GM19238 (cell line): Measurements from ENCODE around the gene KIRREL1.
A peak's percentile ranks its signal among the peaks of the same experiment; 100 is the strongest.

ENCODE experiments used
- DNase-seq: peaks from one replicate; pipeline ENCODE4 v3.0.0; 2011; ENCODE audit warnings: low spot score; ENCODE audit not compliant: insufficient read length

Gene KIRREL1

DNA sequence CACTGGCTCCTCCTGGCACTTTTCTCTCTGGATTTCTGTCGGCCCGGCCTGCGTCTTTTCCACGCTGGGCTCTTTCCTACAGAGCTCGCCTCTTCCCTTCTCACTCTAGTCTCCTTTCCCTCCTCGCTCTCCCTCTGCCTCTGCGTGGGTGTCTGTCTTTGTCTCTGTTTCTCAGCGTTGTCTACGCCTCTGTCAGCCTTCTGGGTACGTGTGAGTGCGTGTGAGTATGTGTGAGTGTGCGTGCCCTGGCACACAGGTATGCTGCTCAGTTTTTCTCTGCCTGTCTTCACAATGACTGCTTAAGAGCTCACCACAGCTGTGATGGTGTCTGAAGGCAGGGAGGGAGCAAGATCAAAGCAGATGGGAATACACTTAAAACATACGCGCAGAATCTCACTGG, 77.7 kb downstream of the KIRREL1 start:
- DNase-seq: no peak

DNA sequence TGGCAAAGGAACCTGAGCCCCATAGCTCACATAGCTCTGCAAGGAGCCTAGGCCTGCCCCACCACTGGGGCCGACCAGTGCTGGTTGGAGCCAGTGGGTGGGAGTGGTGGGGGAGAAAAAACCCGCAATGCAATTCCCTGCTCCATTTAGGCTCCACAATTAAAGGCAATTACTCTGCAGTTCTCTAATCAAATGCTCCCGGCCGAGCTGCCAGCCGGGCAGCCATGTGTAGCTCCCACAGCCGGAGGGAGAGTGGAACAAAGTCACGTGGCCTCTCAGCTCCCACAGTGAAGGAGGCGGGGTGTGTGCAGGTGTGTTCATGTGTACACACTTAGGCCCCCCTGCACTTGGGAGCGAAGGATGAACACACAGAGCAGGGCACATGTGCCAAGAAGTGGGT, 81.6 kb downstream of the KIRREL1 start:
- no peak for DNase-seq

DNA sequence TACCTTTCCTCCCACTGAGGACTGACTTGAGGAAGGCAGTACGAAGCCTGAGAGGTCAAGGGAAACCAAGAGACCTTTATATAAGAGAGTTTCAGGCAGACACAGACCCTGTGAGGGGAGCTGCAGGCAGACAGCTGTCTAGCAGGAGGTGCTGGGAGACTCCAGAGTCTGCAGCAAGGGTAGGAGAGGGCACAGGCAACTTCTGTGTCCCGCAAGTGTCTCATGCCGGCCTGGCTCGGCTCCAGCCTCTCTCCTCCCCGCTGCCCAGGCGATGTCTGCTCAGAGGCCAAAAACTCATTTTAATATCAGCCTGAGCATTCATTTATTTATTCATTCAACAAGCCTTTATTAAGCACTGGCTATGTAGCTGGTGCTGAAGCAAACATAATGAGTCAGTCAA, 83.0 kb downstream of the KIRREL1 start:
- DNase-seq: no peak

- DNase-seq: no peak
Observed at GRCh38 chr1:158077411-158078256, 84.2 kb downstream of the KIRREL1 start.

DNA sequence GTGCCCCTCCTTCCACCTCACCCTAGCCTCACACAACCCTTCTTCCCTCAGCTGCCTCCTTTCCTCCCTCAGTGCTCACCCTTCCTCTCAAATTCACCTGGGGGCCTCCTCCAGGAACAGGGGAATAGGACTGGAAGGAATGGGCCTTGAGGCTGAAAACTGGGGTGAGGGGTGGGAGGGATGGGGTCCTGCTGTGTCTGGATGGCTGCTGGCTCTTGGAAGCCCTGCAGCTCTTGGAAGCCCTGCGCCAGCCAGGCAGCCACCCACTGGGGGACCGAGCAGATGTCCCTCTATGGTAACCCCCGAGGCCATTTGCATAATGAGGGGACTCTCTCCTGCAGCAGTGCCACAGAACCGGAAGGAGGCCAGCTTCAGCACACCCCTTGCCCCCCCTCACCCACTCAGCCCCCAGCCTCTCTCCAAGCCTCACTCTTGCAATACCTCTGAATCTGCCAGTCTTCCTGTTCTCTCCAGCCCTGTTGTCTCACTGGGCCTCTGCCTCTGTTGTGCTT, 85.2 kb downstream of the KIRREL1 start:
- DNase-seq: no peak

- no peak for DNase-seq
Observed at GRCh38 chr1:158080066-158080465, 86.6 kb downstream of the KIRREL1 start.

DNA sequence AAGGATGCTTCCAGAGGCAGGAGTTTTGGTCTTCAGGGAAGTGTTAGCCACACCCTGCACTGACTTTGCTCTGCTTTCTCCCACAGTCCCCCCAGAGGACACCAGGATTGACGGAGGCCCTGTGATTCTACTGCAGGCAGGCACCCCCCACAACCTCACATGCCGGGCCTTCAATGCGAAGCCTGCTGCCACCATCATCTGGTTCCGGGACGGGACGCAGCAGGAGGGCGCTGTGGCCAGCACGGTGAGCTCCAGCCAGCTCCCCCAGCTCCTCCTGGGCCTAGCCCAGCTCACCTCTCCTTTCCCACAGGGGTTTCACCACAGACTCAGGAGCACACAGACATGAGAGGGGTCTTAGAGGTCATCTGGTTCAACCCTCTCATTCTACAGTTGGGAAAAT, 90.9 kb downstream of the KIRREL1 start:
- DNase-seq: no peak

DNA sequence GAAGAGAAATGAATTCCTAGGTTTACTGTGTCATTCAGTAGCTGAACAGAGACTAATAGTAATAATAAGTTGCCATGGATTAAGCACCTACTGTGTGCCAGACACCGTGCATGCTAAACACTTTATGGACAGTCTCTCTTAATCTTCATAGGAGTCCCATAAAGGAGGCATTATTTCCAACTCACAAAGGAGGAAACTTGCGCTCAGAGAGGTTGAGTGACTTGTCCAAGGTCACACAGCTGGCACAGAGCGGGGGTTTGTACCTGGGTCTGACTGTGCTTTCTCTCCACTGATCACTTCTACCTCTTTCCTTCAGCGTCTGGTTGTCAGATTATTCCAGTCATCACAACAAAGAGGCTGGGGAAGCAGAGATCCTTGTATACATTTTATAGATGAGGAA, 91.3 kb downstream of the KIRREL1 start:
- no peak for DNase-seq

DNA sequence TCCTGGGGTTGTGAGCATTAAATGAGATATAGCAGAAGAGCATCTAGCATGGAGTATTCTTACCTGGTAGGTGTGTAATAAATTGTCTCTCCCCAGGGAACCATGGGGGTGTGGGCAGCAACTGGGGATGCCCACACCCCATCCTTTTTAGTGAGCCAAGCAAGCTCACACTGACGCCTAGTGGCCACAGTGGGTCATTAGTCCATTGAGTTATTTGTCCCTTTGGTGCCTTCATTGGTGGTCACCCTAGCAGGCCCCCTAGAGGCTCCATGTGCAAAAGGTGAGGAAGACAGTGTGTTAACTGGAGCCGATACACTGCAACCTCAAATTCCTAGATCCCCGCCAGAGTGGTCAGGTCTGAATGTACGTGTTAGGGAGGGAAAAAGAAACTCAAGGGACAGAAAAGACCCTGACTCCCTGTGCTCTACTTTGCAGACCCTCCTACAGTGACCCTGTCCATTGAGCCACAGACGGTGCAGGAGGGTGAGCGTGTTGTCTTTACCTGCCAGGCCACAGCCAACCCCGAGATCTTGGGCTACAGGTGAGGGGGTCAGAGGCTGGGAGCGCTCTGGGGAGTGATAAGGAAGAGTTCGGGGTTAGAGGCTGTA, 94.0 kb downstream of the KIRREL1 start:
- DNase-seq: peak; percentile 59

DNA sequence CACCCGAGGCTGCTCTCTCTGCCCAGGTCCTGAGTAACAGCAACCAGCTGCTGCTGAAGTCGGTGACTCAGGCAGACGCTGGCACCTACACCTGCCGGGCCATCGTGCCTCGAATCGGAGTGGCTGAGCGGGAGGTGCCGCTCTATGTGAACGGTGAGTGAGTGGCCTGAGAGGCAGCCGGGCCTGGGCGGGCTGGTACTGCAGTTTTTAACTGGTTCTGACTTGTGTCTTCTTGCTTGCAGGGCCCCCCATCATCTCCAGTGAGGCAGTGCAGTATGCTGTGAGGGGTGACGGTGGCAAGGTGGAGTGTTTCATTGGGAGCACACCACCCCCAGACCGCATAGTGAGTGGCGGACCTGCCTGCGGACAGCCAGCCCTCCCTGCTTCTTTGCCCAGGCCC, 96.0 kb downstream of the KIRREL1 start:
- DNase-seq: no peak

DNA sequence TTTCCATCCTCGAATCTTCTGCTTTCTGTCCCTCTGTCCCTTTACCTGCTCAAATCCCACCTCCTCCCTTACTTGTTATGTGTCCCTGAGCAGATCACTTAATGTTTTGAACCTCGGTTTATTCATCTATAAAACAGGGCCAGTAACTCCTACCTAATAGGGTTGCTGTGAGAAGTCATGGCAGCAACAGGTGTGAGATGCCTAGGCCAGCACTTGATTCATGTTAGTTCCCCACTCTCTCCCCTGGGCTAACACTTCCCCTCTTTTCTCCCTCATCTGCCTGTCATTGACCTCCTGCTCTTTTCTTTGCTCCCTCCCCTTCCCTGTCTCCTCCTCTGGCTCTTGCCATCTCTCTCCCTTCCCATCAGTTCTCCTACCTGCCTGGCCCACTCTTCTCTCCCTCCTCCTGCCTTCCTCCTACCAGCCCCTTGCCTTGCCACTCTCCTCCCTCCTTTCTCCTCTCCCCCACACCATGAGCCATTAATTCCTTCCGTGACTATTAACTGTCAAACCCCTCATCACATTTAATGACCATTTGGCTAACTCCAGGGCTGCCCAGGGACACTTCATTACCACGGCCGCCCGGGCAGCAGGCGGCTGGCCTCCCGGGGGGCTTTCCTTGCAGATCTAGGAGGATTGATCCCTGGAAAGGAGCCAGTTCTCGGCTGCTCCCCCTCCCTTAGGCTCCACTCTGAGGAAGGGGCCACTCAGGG, 96.6 kb downstream of the KIRREL1 start:
- DNase-seq: no peak

- DNase-seq: no peak
Observed at GRCh38 chr1:158093376-158093775, 99.9 kb downstream of the KIRREL1 start.

DNA sequence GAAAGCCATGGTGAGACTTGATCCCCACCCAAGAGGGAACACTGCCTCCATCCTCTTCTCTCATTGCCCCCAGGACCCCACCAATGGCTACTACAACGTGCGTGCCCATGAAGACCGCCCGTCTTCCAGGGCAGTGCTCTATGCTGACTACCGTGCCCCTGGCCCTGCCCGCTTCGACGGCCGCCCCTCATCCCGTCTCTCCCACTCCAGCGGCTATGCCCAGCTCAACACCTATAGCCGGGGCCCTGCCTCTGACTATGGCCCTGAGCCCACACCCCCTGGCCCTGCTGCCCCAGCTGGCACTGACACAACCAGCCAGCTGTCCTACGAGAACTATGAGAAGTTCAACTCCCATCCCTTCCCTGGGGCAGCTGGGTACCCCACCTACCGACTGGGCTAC, 101.1 kb downstream of the KIRREL1 start:
- no peak for DNase-seq

DNA sequence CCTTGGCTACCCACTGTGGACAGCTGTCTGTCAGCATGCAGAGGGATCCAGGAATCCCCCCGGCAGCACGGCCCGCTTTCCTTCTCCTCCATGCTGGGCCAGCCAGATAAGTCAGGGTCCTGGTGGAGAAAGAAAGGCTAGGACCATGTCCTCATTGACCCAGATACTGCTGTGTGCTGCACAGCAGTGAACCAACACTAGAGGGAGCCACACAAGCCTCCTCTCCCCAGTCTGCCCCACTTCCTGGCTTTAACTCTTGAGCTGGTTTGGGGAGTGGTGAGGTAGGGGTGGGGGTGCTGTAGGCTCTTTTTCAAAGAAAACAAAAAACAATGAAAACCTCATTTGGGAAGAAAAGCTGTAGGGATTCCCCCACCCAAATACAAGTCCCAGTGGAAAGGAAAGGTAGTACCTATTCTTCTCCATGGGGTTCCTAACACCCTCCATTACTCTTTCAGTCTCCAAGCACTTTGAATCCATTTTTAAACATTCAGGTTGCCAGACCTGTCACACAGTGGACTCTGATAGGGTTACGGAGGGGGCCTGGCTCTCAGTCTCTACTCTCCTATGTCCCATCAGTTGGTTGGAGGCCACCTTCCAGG, 102.4 kb downstream of the KIRREL1 start:
- peak; percentile 61 for DNase-seq

- DNase-seq: no peak
Observed at GRCh38 chr1:158098256-158098655, 104.8 kb downstream of the KIRREL1 start.

GRCh38 chr1:158099185-158099584, 105.7 kb downstream of the KIRREL1 start:
- DNase-seq: no peak

GRCh38 chr1:158100498-158100897, 107.1 kb downstream of the KIRREL1 start:
- no peak for DNase-seq

DNA sequence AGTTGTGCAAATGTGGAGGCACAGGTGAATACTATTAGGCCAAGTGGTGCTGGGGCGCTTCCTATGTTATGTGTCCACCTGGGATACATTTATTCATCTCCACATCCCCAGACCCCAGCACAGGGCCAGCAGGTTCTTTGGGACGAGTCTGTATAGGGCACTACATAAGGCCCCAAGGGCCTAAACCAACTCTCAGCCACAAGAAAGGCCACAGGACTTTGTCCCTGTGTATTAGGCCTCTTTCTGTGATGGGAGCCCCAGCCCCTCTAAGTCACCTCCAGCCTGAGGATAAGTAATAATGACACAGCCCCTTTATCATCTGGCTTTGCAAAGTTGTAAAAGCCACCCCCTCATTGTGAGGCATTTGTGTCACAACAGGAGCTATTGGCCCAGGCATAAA, 108.0 kb downstream of the KIRREL1 start:
- no peak for DNase-seq

DNA sequence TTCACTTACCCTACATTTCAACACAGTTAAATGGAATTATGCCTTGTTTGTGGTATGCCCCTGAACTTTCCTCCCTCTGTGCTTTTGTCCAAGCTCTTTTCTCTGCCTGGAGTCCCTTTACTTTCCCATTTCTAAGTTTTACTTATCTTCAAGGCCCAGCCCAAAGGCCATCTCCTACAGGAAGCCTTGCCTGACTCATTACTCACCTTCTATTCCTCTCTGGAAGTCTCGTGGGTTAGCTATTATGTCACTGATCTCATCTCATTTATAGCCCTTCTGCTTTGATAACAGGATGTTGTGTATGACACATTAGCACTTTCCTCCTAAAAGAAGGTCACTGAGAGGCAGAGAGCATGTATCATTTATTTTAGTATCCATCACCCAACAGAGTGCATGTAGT, 108.5 kb downstream of the KIRREL1 start:
- no peak for DNase-seq

DNA sequence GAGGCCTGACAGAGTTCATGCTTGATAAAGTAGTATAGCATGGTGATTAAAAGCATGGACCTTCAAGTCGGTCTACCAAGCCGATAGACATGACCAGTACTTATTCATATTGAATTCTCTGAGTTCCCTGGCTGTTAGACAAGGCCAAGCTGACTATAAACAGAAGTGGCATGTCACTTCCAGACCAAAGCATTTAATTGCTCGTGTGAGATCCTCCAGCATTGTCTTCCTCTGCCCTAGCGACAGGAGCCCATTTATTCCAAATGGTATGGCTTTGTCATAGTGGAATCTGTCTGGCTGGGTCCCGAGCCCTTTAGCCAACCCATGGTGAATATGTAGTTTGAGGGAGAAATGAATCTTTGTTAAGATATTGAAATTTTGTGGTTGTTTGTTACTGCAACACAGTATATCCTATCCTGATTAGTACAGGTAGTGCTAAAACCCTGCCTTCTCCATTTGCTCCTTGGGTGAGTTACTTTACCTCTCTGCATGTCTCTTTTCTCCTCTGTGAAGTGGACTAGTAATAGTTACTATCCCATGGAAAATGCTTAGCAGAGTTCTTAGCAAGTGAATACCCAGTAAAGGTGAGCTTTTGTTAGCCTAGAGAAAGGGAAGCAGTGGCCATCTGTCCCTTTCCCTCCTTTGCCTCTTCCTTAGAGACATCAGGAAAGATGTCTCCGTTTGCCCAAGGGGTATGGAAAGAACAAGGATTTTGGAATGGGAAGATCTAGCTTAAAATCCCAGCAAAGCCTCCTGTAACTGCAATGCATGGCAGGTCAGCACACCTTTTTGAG, 109.6 kb downstream of the KIRREL1 start:
- no peak for DNase-seq
